Glutamatergic neuron (in vitro differentiated cells): ENCODE data around the gene JARID2. TPM values are rescaled to one million over a fixed set of nuclear protein-coding genes. Genes with fewer than 3 reads are reported as not detected.

Source experiments
- DNase-seq: peaks from one replicate; pipeline ENCODE4 v3.0.0; 2022
- H3K27ac Mint-ChIP-seq: one replicate; pipeline ENCODE4 v1.8.0; 2020; ENCODE audit warnings: mild to moderate bottlenecking, mixed read lengths, inconsistent platforms; ENCODE audit not compliant: unreplicated experiment
- H3K27me3 Mint-ChIP-seq: one replicate; pipeline ENCODE4 v1.8.0; 2020; ENCODE audit warnings: mild to moderate bottlenecking, moderate library complexity, mixed read lengths, inconsistent platforms; ENCODE audit not compliant: unreplicated experiment
- H3K36me3 Mint-ChIP-seq: one replicate; pipeline ENCODE4 v1.8.0; 2020; ENCODE audit warnings: mild to moderate bottlenecking, mixed read lengths, inconsistent platforms; ENCODE audit not compliant: unreplicated experiment
- H3K4me1 Mint-ChIP-seq: one replicate; pipeline ENCODE4 v1.8.0; 2020; ENCODE audit warnings: mild to moderate bottlenecking, low read depth, mixed read lengths, inconsistent platforms; ENCODE audit not compliant: unreplicated experiment
- H3K4me3 Mint-ChIP-seq: one replicate; pipeline ENCODE4 v1.8.0; 2020; ENCODE audit warnings: mild to moderate bottlenecking, mixed read lengths, inconsistent platforms; ENCODE audit not compliant: unreplicated experiment
- H3K9me3 Mint-ChIP-seq: one replicate; pipeline ENCODE4 v1.8.0; 2020; ENCODE audit warnings: mild to moderate bottlenecking, moderate library complexity, mixed read lengths, inconsistent platforms; ENCODE audit not compliant: unreplicated experiment
- CTCF ChIP-seq: fragments of 200-600 bp; sonication (generic); IDR thresholded peaks from one replicate; pipeline ENCODE4 v1.5.0; 2021; ENCODE audit not compliant: partially characterized antibody, unreplicated experiment
- total RNA-seq: library from RNA; stranded (reverse); fragmentation: NEBNext Ultra II Directional; extraction: Animal tissue kit (Norgen Biotek cat#: 25700); gene quantifications from one replicate; pipeline ENCODE4 v1.2.1, GENCODE V29; 2021; ENCODE audit not compliant: unreplicated experiment

The JARID2 gene
- total RNA-seq, 1 donor from 2014 or later, result 83.8 TPM

- no peak overlapping the region for H3K27ac Mint-ChIP-seq
- peaks cover 61% of the 10 kb centered on the region for H3K4me1 Mint-ChIP-seq
- peaks cover 2% of the 10 kb centered on the region for H3K27me3 Mint-ChIP-seq
- peaks cover 4% of the 10 kb centered on the region for H3K9me3 Mint-ChIP-seq
- no peak for DNase-seq
- H3K4me3 Mint-ChIP-seq, result peak overlapping the region; percentile 25
- no peaks in the 10 kb centered on the region for H3K36me3 Mint-ChIP-seq
- no peak for TF ChIP-seq CTCF
These were observed 123.0 kb downstream of the JARID2 start for GRCh38 chr6:15368873-15369272.

- Mint-ChIP-seq H3K27ac (peak overlapping the region; percentile 0), H3K4me3 (no peak overlapping the region), H3K36me3 (no peaks in the 10 kb centered on the region), H3K4me1 (peaks cover 54% of the 10 kb centered on the region), H3K27me3 (peaks cover 2% of the 10 kb centered on the region), H3K9me3 (peaks cover 4% of the 10 kb centered on the region)
- no peak for TF ChIP-seq CTCF
- no peak for DNase-seq
These were observed 124.0 kb downstream of the JARID2 start for GRCh38 chr6:15369838-15370237.

- DNase-seq, result no peak
- no peak overlapping the region for H3K27ac Mint-ChIP-seq
These were observed 125.1 kb downstream of the JARID2 start for GRCh38 chr6:15370733-15371671.

GRCh38 chr6:15372932-15373331 is 127.1 kb downstream of the JARID2 start:
- TF ChIP-seq CTCF, result no peak
- Mint-ChIP-seq H3K4me1 (peaks cover 29% of the 10 kb centered on the region), H3K9me3 (peaks cover 4% of the 10 kb centered on the region), H3K27me3 (peaks cover 4% of the 10 kb centered on the region), H3K4me3 (no peak overlapping the region), H3K27ac (no peak overlapping the region), H3K36me3 (no peaks in the 10 kb centered on the region)
- no peak for DNase-seq

More at GRCh38 chr6:15370733-15371671, 125.1 kb downstream of the JARID2 start:
- Mint-ChIP-seq H3K4me1 (peaks cover 44% of the 10 kb centered on the region), H3K9me3 (peaks cover 4% of the 10 kb centered on the region), H3K36me3 (no peaks in the 10 kb centered on the region), H3K4me3 (no peak overlapping the region), H3K27me3 (peaks cover 2% of the 10 kb centered on the region)
- TF ChIP-seq CTCF, result no peak

GRCh38 chr6:15374119-15374518 is 128.2 kb downstream of the JARID2 start:
- peaks cover 4% of the 10 kb centered on the region for H3K27me3 Mint-ChIP-seq
- no peaks in the 10 kb centered on the region for H3K36me3 Mint-ChIP-seq
- H3K4me3 Mint-ChIP-seq, result no peak overlapping the region
- no peak for TF ChIP-seq CTCF
- H3K4me1 Mint-ChIP-seq, result peaks cover 27% of the 10 kb centered on the region
- peaks cover 6% of the 10 kb centered on the region for H3K9me3 Mint-ChIP-seq
- DNase-seq, result no peak
- H3K27ac Mint-ChIP-seq, result no peak overlapping the region
